Measurements from ENCODE around the gene HOXA7.

HOXA7 gene

DNA sequence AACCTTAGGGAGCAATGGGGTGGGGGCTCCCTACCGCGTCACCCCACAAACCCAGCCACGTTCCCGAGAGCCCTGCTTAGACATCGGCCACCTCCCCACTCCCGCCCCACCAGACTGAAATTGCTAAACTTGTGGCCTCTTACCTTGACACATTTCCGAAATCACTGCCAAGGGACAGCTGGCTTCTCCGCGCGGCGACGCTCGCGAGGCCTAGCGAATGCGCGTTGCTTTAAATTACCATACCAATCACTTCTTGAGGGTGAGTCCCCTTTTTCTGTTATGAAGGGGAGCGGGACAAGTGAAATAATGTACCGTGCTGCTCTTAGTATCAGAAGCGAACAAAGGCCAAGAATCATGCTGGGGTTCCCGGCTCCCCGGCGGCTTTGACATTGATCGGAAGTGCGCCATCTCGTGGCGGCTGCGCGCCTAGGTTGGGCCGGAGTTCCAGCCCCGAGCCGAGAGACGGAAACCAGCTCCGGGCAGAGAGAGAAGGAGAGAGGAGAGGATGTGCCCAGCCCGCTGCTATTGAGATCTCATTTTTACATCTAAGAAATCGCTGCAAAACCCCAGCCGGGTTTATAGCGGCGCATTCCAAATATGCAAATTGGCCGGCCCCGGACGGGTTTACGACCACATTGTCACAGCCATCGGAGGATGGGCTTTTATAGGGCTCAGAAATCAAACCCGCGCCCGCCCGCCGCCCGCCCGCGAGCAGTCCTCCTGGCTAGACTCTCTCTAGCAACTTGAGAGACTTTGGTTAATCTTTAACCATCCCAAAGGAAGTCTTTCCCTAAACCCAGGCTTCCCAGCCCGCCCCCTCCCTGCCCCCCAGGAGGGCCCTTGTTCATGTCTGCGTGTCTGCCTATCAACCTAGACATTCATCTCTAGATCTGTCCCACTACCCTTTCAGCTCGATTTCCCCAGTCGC is 23.3 kb upstream of the HOXA7 start (continued):
- TF ChIP-seq ZNF548 (tag by site-specific recombination; IDR thresholded peaks at IDR 0.05) (no peak), KLF9 (tag by site-specific recombination; IDR thresholded peaks at IDR 0.05; ENCODE audit: low read depth) (no peak), ZNF174 (tag by site-specific recombination; IDR thresholded peaks at IDR 0.05) (no peak), ZBTB7A (tag by site-specific recombination; IDR thresholded peaks at IDR 0.05; ENCODE audit: low read depth) (no peak), ZNF423 (tag by site-specific recombination; IDR thresholded peaks at IDR 0.05) (no peak), BCL11B (tag by site-specific recombination; IDR thresholded peaks at IDR 0.05; ENCODE audit: low read depth) (0 out of 2 replicates have a peak, but pooled peaks have one; percentile 37), ZNF239 (tag by site-specific recombination; IDR thresholded peaks at IDR 0.05) (no peak), ZFP3 (tag by site-specific recombination; IDR thresholded peaks at IDR 0.05; ENCODE audit: low read depth) (0 out of 2 replicates have a peak, but pooled peaks have one; percentile 25), ZNF155 (tag by site-specific recombination; IDR thresholded peaks at IDR 0.05) (no peak), ZNF629 (tag by site-specific recombination; IDR thresholded peaks at IDR 0.05) (peak; percentile 48; the same call in 1 of the 2 replicates), ZNF837 (tag by site-specific recombination; IDR thresholded peaks at IDR 0.05) (no peak), ZIC2 (tag by site-specific recombination; IDR thresholded peaks at IDR 0.05) (peak; percentile 62), ZNF37A (tag by site-specific recombination; IDR thresholded peaks at IDR 0.05) (no peak), ZNF660 (tag by site-specific recombination; IDR thresholded peaks at IDR 0.05) (peak; percentile 86), ZFP69B (tag by site-specific recombination; IDR thresholded peaks at IDR 0.05) (0 out of 2 replicates have a peak, but pooled peaks have one; percentile 10), ZFP41 (tag by site-specific recombination; IDR thresholded peaks at IDR 0.05; ENCODE audit: borderline replicate concordance) (no peak), ZNF10 (tag by site-specific recombination; IDR thresholded peaks at IDR 0.05) (no peak), ZNF132 (tag by site-specific recombination; IDR thresholded peaks at IDR 0.05; ENCODE audit: borderline replicate concordance) (no peak)
- TF ChIP-seq, protein P1, sequence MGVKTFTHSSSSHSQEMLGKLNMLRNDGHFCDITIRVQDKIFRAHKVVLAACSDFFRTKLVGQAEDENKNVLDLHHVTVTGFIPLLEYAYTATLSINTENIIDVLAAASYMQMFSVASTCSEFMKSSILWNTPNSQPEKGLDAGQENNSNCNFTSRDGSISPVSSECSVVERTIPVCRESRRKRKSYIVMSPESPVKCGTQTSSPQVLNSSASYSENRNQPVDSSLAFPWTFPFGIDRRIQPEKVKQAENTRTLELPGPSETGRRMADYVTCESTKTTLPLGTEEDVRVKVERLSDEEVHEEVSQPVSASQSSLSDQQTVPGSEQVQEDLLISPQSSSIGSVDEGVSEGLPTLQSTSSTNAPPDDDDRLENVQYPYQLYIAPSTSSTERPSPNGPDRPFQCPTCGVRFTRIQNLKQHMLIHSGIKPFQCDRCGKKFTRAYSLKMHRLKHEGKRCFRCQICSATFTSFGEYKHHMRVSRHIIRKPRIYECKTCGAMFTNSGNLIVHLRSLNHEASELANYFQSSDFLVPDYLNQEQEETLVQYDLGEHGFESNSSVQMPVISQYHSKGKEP (tag by site-specific recombination; IDR thresholded peaks at IDR 0.05): peak; percentile 44; the same call in 1 of the 2 replicates
- TF ChIP-seq, protein P2, sequence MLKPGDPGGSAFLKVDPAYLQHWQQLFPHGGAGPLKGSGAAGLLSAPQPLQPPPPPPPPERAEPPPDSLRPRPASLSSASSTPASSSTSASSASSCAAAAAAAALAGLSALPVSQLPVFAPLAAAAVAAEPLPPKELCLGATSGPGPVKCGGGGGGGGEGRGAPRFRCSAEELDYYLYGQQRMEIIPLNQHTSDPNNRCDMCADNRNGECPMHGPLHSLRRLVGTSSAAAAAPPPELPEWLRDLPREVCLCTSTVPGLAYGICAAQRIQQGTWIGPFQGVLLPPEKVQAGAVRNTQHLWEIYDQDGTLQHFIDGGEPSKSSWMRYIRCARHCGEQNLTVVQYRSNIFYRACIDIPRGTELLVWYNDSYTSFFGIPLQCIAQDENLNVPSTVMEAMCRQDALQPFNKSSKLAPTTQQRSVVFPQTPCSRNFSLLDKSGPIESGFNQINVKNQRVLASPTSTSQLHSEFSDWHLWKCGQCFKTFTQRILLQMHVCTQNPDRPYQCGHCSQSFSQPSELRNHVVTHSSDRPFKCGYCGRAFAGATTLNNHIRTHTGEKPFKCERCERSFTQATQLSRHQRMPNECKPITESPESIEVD (tag by site-specific recombination; IDR thresholded peaks at IDR 0.05): peak; percentile 78
- TF ChIP-seq, protein P3, sequence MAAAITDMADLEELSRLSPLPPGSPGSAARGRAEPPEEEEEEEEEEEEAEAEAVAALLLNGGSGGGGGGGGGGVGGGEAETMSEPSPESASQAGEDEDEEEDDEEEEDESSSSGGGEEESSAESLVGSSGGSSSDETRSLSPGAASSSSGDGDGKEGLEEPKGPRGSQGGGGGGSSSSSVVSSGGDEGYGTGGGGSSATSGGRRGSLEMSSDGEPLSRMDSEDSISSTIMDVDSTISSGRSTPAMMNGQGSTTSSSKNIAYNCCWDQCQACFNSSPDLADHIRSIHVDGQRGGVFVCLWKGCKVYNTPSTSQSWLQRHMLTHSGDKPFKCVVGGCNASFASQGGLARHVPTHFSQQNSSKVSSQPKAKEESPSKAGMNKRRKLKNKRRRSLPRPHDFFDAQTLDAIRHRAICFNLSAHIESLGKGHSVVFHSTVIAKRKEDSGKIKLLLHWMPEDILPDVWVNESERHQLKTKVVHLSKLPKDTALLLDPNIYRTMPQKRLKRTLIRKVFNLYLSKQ (tag by site-specific recombination; IDR thresholded peaks at IDR 0.05; ENCODE audit: borderline replicate concordance): no peak
- TF ChIP-seq, protein P4, sequence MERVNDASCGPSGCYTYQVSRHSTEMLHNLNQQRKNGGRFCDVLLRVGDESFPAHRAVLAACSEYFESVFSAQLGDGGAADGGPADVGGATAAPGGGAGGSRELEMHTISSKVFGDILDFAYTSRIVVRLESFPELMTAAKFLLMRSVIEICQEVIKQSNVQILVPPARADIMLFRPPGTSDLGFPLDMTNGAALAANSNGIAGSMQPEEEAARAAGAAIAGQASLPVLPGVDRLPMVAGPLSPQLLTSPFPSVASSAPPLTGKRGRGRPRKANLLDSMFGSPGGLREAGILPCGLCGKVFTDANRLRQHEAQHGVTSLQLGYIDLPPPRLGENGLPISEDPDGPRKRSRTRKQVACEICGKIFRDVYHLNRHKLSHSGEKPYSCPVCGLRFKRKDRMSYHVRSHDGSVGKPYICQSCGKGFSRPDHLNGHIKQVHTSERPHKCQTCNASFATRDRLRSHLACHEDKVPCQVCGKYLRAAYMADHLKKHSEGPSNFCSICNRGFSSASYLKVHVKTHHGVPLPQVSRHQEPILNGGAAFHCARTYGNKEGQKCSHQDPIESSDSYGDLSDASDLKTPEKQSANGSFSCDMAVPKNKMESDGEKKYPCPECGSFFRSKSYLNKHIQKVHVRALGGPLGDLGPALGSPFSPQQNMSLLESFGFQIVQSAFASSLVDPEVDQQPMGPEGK (tag by site-specific recombination; IDR thresholded peaks at IDR 0.05): peak; percentile 45
- TF ChIP-seq, protein P5, sequence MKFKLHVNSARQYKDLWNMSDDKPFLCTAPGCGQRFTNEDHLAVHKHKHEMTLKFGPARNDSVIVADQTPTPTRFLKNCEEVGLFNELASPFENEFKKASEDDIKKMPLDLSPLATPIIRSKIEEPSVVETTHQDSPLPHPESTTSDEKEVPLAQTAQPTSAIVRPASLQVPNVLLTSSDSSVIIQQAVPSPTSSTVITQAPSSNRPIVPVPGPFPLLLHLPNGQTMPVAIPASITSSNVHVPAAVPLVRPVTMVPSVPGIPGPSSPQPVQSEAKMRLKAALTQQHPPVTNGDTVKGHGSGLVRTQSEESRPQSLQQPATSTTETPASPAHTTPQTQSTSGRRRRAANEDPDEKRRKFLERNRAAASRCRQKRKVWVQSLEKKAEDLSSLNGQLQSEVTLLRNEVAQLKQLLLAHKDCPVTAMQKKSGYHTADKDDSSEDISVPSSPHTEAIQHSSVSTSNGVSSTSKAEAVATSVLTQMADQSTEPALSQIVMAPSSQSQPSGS (tag by site-specific recombination; IDR thresholded peaks at IDR 0.05; ENCODE audit: low read depth): no peak
- TF ChIP-seq, protein P6, sequence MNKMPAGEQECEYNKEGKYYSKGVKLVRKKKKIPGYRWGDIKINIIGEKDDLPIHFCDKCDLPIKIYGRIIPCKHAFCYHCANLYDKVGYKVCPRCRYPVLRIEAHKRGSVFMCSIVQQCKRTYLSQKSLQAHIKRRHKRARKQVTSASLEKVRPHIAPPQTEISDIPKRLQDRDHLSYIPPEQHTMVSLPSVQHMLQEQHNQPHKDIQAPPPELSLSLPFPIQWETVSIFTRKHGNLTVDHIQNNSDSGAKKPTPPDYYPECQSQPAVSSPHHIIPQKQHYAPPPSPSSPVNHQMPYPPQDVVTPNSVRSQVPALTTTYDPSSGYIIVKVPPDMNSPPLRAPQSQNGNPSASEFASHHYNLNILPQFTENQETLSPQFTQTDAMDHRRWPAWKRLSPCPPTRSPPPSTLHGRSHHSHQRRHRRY (tag by site-specific recombination; IDR thresholded peaks at IDR 0.05): no peak
- TF ChIP-seq, protein P7, sequence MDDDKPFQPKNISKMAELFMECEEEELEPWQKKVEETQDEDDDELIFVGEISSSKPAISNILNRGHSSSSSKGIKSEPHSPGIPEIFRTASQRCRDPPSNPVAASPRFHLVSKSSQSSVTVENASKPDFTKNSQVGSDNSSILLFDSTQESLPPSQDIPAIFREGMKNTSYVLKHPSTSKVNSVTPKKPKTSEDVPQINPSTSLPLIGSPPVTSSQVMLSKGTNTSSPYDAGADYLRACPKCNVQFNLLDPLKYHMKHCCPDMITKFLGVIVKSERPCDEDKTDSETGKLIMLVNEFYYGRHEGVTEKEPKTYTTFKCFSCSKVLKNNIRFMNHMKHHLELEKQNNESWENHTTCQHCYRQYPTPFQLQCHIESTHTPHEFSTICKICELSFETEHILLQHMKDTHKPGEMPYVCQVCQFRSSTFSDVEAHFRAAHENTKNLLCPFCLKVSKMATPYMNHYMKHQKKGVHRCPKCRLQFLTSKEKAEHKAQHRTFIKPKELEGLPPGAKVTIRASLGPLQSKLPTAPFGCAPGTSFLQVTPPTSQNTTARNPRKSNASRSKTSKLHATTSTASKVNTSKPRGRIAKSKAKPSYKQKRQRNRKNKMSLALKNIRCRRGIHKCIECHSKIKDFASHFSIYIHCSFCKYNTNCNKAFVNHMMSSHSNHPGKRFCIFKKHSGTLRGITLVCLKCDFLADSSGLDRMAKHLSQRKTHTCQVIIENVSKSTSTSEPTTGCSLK (tag by site-specific recombination; IDR thresholded peaks at IDR 0.05): no peak
